Measurements from ENCODE around the gene UVSSA. TPM values are rescaled to one million over a fixed set of nuclear protein-coding genes. Genes with fewer than 3 reads are reported as not detected.
A peak's percentile ranks its signal among the peaks of the same experiment; 100 is the strongest.

The UVSSA gene
- total and polyA plus RNA-seq, 8 donors, result 12.8 to 36.6 (median 18.8) TPM

DNA sequence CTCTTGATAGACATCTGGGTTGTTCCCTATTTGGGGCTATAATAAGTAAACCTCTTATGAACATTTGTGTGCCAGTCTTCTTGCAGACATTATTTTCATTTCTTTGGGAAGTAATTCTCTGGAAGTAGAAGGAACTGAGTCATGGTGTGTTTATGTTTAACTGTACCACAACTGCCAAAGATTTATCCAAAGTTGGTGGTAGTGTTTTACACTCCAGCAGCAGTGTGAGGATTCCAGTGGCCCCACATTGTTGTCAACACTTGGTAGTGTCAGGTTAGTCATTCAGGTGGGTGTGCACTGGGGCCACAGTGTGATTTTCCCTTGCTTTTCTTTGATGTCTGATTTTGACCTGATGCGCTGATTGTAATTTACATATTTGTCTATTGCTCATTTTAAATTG lies 5.0 kb upstream of the UVSSA start:
- TF ChIP-seq, protein P1, sequence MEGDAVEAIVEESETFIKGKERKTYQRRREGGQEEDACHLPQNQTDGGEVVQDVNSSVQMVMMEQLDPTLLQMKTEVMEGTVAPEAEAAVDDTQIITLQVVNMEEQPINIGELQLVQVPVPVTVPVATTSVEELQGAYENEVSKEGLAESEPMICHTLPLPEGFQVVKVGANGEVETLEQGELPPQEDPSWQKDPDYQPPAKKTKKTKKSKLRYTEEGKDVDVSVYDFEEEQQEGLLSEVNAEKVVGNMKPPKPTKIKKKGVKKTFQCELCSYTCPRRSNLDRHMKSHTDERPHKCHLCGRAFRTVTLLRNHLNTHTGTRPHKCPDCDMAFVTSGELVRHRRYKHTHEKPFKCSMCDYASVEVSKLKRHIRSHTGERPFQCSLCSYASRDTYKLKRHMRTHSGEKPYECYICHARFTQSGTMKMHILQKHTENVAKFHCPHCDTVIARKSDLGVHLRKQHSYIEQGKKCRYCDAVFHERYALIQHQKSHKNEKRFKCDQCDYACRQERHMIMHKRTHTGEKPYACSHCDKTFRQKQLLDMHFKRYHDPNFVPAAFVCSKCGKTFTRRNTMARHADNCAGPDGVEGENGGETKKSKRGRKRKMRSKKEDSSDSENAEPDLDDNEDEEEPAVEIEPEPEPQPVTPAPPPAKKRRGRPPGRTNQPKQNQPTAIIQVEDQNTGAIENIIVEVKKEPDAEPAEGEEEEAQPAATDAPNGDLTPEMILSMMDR (IDR thresholded peaks at IDR 0.05), result no peak
- Histone ChIP-seq H3K27me3 (no peaks in the 10 kb centered on the region), H3K4me3 (no peak overlapping the region), H3K36me3 (peaks cover 14 to 48% of the 10 kb centered on the region in 2 donors), H3K27ac (no peak overlapping the region), H3K9me3 (no peaks in the 10 kb centered on the region), H3K4me1 (peaks cover 0 to 15% of the 10 kb centered on the region in 2 donors)
- DNase-seq (no peak), ATAC-seq (no peak)
- intact Hi-C loops (cut with DNase I), result loop anchor here in 1 of 2 donors (10.0 kb wide), 1 partner anchor 87 kb away; no protein-coding TSS in a partner anchor

- TF ChIP-seq, protein P1 (IDR thresholded peaks at IDR 0.05), result no peak
- Histone ChIP-seq H3K4me3 (no peak overlapping the region), H3K9me3 (no peaks in the 10 kb centered on the region), H3K27ac (peak overlapping the region in 1 of 2 donors; percentile 7), H3K4me1 (peaks cover 11 to 32% of the 10 kb centered on the region in 2 donors), H3K27me3 (no peaks in the 10 kb centered on the region), H3K36me3 (peaks cover 2 to 24% of the 10 kb centered on the region in 2 donors)
- intact Hi-C loops (cut with DNase I), result loop anchor here in 1 of 2 donors (10.0 kb wide), 1 partner anchor 90 kb away; no protein-coding TSS in a partner anchor
- DNase-seq (peak in 2 of 4 donors; percentile 48 to 64), ATAC-seq (peak; percentile 9)
Observed at GRCh38 chr4:1344696-1345095, 2.3 kb upstream of the UVSSA start.

- peak overlapping the region; percentile 92 to 98 for H3K4me3 ChIP-seq
- no peaks in the 10 kb centered on the region for H3K27me3 ChIP-seq
- ATAC-seq (peak; percentile 2), DNase-seq (peak in 3 of 4 donors; percentile 64 to 87 (median 74))
- peaks cover 0 to 20% of the 10 kb centered on the region in 2 donors for H3K36me3 ChIP-seq
- TF ChIP-seq, protein P1 (IDR thresholded peaks at IDR 0.05), result no peak
- H3K9me3 ChIP-seq, result no peaks in the 10 kb centered on the region
- intact Hi-C loops (cut with DNase I), result loop anchor here in 1 of 2 donors (10.0 kb wide), 1 partner anchor 91 kb away; no protein-coding TSS in a partner anchor
- H3K27ac ChIP-seq, result peak overlapping the region; percentile 90 to 100
- H3K4me1 ChIP-seq, result peaks cover 11 to 37% of the 10 kb centered on the region in 2 donors
Observed at GRCh38 chr4:1345903-1346780, 866 bp upstream of the UVSSA start.

GRCh38 chr4:1347410-1347864 lies 429 bp downstream of the UVSSA start:
- intact Hi-C loops (cut with DNase I), result loop anchor here in 1 of 2 donors (10.0 kb wide), 1 partner anchor 93 kb away; no protein-coding TSS in a partner anchor

More at GRCh38 chr4:1347410-1347864, 429 bp downstream of the UVSSA start:
- ATAC-seq, result peak; percentile 30
- peaks cover 0 to 17% of the 10 kb centered on the region in 2 donors for H3K36me3 ChIP-seq
- H3K9me3 ChIP-seq, result no peaks in the 10 kb centered on the region
- H3K27ac ChIP-seq, result peak overlapping the region; percentile 99 to 100
- peak overlapping the region; percentile 65 to 92 for H3K4me3 ChIP-seq
- peak; percentile 71 to 92 (median 78) for DNase-seq
- peaks cover 11 to 44% of the 10 kb centered on the region in 2 donors for H3K4me1 ChIP-seq
- no peaks in the 10 kb centered on the region for H3K27me3 ChIP-seq
- TF ChIP-seq, protein P1 (IDR thresholded peaks at IDR 0.05), result peak in 1 of 2 donors; percentile 12

Data from left lung (tissue), 10 donors.